HFF-Myc (cell line): ENCODE data around the gene AP5Z1.
A peak's percentile ranks its signal among the peaks of the same experiment; 100 is the strongest.
"Not testable (repeated sequence)": the region's sequence is repeated elsewhere in the genome, so short reads cannot be mapped to it uniquely, and the experiment has no call there.

Experiments used
- DNase-seq: peaks from one replicate; pipeline ENCODE4 v3.0.0-alpha.2; 2011; ENCODE audit warnings: low read depth; ENCODE audit errors: extremely low read depth
- H3K4me3 ChIP-seq: replicated peaks from 2 replicates; pipeline ENCODE4 v1.5.1; 2011; ENCODE audit warnings: low read depth, mild to moderate bottlenecking, control low read depth, low read length
- TF ChIP-seq, protein P1 (sequence below): IDR thresholded peaks from 2 replicates; pipeline ENCODE4 v1.5.1; 2012; ENCODE audit warnings: mild to moderate bottlenecking, low read depth, low read length, control low read depth; ENCODE audit errors: missing control alignments

The AP5Z1 gene

DNA sequence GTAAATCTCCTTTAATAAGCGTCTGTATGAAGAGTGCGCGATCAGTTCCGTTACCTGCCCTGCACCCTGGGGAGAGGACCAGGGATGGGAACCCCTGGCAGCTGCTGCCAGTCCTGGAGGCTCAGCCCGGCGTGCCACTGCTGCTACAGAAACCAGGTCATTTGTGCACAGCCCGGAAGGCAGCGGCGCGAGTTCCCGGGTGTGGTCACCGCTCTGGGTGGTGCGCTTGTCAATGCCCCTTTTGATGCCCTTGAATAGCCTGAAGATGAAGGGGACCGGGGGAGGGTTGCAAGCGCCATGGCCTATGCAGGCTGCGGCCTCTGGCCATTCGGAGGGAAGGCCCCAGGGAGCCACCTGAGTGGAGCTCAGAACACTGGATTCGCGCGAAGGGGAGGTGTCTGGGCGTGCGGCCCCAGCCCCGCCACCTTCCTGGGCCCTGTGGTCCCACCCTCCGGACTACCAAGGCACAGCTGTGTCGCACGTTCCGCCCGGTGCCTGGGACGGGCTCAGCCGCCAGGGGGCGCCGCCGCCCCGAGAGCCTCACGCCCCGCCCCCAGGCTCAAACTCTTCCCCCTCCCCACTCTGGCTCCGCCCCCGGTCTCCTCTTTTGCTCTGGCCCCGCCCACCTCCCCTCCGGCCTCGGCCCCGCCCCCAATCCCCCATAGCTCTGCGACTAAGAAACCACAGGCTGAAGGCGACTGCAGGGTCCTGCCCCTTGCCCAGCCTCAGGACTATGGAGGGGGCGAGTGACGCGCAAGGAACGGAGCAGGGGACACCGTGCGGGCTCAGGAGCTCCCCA is 16.5 kb downstream of the AP5Z1 start:
- TF ChIP-seq, protein P1, sequence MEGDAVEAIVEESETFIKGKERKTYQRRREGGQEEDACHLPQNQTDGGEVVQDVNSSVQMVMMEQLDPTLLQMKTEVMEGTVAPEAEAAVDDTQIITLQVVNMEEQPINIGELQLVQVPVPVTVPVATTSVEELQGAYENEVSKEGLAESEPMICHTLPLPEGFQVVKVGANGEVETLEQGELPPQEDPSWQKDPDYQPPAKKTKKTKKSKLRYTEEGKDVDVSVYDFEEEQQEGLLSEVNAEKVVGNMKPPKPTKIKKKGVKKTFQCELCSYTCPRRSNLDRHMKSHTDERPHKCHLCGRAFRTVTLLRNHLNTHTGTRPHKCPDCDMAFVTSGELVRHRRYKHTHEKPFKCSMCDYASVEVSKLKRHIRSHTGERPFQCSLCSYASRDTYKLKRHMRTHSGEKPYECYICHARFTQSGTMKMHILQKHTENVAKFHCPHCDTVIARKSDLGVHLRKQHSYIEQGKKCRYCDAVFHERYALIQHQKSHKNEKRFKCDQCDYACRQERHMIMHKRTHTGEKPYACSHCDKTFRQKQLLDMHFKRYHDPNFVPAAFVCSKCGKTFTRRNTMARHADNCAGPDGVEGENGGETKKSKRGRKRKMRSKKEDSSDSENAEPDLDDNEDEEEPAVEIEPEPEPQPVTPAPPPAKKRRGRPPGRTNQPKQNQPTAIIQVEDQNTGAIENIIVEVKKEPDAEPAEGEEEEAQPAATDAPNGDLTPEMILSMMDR, result peak; percentile 66
- no peak overlapping the region for H3K4me3 ChIP-seq

DNA sequence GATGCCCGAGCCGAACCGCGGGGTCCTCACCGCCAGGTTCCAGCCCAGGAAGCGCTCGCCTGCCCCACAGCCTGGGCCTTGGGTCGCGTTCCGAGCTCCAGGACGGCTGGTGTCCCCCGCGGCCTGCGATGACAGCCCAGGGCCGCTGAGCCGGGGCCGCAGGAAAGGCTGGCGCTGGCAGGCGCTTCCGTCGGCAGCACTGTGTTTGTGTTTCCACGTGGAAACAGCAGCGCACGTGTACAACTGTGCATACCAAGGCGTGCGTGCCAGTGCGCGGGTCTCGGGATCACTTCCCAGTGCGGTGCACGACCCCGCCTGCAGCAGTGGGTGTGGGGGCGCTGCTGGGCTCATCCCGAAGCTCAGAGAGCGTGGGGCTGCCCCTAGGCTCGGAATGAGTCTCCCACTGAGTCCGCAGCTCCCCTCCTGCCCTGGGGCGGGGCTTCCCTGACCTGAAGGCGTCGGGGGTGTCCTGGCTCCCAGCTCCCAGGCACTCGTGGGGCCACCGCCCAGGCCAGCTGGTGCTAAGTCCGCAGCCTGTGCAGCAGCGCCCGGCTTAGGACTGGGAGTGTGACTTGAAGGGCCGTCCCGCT is 17.2 kb downstream of the AP5Z1 start:
- DNase-seq, result no peak
- H3K4me3 ChIP-seq, result no peak overlapping the region
- TF ChIP-seq, protein P1, result no peak

More for the DNA sequence above, 16.5 kb downstream of the AP5Z1 start:
- no peak for DNase-seq

DNA sequence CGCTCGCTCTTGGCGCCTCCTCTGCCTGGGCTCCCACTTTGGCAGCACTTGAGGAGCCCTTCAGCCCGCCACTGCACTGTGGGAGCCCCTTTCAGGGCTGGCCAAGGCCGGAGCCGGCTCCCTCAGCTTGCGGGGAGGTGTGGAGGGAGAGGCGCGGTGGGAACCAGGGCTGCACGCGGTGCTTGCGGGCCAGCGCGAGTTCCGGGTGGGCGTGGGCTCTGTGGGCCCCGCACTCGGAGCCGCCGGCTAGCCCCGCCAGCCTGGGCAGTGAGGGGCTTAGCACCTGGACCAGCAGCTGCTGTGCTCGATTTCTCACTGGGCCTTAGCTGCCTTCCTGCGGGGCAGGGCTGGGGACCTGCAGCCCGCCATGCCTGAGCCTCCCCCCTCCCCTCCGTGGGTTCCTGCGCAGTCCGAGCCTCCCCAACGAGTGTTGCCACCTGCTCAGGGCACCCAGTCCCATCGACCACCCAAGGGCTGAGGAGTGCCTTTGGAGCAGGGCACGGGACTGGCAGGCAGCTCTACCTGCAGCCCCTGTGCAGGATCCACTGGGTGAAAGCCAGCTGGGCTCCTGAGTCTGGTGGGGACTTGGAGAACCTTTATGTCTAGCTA is 18.1 kb downstream of the AP5Z1 start:
- not testable (repeated sequence) for DNase-seq, H3K4me3 ChIP-seq

DNA sequence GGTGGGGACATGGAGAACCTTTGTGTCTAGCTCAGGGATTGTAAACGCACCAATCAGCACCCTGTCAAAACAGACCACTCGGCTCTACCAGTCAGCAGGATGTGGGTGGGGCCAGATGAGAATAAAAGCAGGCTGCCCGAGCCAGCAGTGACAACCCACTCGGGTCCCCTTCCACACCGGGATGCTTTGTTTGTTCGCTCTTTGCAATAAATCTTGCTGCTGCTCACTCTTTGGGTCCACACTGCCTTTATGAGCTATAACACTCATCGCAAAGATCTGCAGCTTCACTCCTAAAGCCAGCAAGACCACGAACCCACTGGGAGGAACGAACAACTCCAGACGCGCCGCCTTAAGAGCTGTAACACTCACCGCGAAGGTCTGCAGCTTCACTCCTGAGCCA is 18.7 kb downstream of the AP5Z1 start:
- not testable (repeated sequence) for H3K4me3 ChIP-seq, DNase-seq

DNA sequence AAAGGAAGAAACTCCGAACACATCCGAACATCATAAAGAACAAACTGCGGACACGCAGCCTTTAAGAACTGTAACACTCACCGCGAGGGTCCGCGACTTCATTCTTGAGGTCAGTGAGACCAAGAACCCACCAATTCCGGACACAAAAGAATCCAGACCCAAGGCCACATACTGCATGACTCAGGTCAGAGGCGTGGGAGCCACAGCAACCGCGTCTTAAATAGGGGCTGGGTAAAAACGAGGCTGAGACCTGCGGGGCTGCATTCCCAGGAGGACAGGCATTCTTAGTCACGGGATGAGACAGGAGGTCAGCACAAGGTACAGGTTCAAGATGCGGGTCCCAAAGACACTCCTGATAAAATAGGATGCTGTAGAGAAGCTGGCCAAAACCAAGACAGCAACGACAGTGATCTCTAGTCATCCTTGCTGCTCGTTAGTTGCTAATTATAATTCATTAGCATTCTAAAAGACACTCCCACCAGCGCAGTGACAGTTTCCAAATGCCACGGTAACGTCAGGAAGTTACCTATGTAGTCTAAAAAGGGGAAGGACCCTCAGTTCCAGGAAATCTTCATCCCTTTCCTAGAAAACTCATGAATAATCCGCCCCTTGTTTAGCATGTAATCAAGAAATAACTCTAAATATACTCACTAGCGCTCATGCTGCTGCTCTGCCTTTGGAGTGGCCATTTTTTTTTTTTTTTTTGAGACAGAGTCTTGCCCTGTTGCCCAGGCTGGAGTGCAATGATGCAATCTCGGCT is 19.3 kb downstream of the AP5Z1 start:
- H3K4me3 ChIP-seq, result no peak overlapping the region
- no peak for DNase-seq
- TF ChIP-seq, protein P1, result no peak

DNA sequence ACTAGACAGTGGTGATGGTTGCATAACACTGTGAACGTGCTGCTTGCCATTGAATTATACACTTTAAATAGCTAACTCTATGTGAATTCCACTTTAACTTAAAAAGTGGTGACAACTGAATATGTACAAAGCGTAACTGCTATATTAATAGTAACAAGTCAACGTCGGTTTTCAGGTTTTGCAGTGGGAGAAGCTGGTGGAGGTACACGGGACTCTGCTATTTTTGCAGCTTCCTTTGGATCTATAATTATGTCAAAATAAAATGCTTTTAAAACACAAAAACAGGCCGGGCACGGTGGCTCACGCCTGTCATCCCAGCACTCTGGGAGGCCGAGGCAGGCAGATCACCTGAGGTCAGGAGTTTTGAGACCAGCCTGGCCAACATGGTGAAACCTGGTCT is 21.0 kb downstream of the AP5Z1 start:
- DNase-seq, result no peak
- no peak overlapping the region for H3K4me3 ChIP-seq
- TF ChIP-seq, protein P1, result no peak

DNA sequence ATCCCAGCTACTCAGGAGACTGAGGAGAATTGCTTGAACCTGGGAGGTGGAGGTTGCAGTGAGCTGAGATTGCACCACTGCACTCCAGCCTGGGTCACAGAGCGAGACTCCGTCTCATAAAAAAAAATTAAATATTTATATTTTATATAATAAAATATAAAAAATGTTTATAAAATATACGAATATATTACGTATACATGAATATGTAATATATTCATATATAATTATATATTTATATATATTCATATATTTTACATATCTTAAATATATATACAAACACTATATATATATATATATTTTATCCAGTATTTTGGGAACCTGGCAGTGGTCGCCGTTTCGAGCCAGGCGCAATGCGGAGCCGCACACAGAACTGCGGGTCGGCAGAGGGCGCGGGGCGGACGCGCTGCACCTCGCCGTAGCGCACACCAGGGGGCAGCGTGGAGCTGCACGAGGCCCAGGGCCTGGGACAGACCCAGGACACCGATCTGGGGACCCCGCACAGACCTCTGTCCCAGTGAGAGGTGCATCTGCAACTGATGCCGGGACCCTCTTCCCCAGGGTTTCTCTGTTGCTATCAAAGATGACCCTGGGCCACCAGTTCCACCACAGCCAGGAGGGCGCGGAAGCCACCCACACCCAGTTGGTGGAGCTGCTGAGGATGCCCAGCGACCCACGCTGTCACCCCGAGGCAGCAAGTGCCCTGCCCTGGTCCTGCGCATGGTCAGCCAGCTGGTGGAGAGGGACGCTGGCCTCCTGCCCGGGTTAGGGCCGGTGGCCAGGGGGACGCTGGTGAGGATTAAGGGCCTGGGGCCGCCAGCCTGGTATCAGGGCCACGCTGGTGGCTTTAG is 22.7 kb downstream of the AP5Z1 start:
- H3K4me3 ChIP-seq, result no peak overlapping the region
- DNase-seq, result no peak
- TF ChIP-seq, protein P1, result peak; percentile 70
